T-helper 9 cell (primary cell): ENCODE data around the gene TMEM213.
"Not testable (repeated sequence)": the region's sequence is repeated elsewhere in the genome, so short reads cannot be mapped to it uniquely, and the experiment has no call there.

Experiments
- DNase-seq: peaks from one replicate; pipeline ENCODE4 v3.0.0-alpha.2; 2020

TMEM213 gene

DNA sequence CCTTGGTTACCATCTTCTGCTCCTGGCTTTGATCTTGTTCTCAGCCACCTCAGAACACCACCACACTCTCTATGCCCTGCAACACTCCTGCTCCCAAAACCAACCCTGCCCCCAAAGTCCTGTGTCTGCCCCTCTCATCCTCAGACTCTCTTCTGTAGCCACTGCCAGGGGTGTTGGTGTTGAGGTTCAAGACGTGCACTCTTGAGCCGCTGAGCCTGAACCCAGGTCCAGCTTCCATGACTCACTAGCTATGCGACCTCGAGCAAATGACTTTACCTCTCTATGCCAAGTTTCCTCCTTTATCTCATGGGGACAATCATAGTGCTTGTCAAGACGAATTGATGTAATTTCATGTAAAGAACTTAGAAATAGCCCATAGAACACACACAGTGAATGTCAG is 1.0 kb downstream of the TMEM213 start:
- no peak for DNase-seq

DNA sequence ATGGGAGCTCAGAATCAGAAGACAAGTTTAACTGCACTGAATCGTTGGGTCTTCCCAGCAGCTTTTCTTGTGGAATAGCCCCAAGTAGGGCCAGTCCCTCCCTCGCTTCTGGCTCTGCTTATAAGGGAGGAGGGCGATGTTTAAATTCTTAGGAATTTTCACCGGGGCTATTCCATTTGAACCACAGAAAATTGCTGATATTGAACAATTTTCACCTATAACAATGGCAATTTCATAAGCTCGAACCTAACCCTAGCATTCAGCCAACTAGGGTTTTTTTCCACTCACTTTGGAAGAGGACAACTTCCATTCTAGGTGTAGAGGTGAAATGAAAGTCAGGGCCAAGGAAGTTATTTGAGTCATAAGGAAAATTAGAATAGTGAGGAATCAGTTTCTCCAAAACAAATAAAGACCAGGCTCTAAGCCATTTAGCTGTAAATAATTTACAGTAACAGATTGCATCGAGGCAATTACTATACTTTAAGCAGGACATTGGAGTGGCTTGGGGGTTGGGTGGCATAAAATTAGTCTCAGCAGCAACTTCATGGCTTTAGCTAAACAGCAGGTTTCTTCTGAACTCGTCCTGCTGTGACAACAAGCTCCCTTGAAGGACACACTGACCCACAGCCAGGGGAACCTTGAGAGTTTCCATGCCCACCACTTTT is 1.7 kb downstream of the TMEM213 start:
- DNase-seq, result no peak

DNA sequence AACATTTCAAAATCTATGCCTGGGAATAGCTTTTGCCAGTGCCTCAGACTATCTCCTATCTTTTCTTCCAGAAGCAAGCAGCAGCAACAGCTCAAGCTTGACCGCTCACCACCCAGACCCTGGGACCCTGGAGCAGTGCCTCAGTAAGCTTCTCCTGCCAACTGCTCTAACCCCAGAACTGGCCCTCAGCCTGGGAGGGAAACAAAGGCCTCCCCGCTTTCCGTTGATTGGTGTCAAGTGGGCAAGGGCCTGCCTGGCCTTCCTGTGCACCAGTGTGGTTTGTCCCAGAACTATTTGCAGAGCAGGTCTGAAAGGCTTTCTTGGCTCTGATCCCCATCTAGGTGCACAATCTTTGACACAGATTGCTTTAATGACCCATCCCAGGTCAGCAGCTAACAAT is 3.5 kb downstream of the TMEM213 start:
- no peak for DNase-seq

DNA sequence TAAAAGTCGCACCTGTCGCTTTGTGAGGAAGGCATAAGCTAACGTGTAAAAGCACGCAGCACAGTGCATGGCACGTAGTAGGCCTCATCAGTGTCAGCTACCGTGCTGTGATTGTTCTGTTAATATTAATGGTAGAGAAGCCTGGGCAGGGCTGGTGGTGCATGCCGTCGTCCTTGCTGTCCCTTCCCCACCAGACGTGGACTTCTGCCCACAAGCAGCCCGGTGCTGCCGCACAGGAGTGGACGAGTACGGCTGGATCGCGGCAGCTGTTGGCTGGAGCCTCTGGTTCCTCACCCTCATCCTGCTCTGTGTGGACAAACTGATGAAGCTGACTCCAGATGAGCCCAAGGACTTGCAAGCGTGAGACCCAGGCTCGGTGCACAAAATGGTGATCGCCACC is 4.9 kb downstream of the TMEM213 start:
- DNase-seq, result no peak

DNA sequence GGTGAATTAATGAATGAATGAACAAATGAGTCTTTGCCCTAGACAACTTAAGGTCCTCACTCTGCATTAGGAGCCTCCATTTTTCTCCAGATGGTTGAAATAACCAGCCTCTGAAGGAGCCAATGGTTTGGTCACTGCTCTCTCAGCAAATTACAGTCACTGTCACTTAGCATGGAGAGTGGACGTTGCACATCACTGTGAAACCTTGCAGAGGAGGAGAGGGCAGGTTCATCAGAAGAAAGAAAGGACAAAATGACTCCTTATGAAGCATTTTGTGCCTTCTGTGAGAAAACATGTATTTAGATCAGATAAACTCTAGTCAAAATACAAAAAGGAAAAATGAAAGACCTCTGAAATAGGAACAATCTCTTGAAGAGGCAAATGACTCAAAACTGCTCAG is 6.8 kb downstream of the TMEM213 start:
- DNase-seq, result no peak

DNA sequence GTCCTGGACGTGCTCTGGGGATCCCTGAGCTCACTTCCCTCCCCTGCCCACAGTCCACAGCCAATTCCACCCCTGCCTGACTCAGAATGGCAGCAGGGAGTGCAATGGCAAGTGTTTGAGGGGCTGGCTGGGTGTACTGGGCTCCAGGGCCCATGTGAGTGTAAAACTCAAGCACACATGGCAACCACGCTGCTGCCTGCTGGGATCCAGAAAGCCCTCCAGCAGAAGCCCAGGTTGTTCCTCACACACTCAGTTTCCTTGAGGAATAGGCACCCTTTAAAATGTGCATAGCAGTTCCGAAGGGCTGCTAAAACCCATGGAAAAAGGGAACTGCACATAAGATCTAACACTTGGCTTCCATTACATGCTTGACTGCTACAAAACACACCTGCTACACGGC is 11.6 kb downstream of the TMEM213 start:
- DNase-seq, result no peak

DNA sequence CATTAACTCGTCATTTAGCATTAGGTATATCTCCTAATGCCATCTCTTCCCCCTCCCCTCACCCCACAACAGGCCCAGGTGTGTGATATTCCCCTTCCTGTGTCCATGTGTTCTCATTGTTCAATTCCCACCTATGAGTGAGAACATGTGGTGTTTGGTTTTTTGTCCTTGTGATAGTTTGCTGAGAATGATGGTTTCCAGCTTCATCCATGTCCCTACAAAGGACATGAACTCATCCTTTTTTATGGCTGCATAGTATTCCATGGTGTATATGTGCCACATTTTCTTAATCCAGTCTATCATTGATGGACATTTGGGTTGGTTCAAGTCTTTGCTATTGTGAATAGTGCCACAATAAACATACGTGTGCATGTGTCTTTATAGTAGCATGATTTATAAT is 13.5 kb downstream of the TMEM213 start:
- DNase-seq, result not testable (repeated sequence)

DNA sequence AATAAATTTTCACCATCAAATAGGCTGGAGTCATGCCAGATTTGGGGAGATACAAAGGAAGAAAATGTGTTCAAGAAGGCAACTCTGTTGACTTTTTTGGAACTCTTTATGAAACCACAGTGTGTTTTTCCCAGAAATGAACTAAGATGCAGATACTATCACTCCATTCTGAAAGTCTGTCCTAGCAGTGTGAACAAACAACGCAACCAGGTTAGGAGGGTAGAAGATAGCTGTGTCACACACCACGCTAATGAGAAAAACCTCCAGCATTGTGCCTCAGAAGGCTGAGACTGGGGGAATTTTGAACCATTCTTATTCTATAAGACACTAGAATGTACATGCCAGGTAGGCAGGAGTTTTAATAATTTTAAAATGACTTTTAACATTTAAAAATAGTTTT is 16.2 kb downstream of the TMEM213 start:
- no peak for DNase-seq

DNA sequence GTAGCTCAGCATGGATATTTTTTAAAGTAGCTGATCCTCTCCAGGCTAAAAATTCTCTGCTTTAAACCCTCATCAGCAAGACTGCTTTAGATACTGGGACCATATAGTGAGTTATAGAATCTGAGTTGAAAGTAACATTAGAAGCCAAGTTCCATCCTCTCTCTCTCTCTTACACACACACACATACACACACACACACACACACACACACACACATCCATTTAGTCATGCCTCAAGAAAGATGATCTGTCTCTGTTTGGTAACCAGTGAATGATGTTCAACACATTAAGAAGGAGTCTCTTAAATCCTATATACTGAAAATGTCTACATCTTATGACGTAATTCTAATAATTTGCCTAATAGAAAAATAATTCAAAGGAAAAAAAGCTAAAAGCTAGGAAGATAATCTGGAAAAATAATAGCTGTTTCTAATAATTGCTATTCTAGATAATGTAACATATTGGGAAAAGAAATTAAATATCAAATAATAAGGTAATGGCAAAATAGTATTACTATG is 17.1 kb downstream of the TMEM213 start:
- DNase-seq, result no peak

DNA sequence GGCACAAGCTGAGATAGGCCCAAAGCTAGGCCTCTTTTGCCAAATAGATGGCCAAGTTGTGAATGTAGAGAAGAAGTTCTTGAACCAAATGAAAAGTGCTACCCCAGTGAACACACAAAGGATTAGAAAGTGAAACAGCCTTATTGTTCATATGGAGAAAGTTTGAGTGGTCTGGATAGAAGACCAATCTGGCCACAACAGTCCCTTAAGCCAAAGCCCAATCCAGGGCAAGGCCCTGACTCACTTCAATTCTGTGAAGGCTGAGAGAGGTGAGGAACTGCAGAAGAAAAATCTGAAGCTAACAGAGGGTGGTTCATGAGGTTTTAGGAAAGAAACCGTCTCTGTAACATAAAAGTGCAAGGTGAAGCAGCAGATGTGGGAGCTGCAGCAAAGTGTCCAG is 18.9 kb downstream of the TMEM213 start:
- DNase-seq, result no peak

DNA sequence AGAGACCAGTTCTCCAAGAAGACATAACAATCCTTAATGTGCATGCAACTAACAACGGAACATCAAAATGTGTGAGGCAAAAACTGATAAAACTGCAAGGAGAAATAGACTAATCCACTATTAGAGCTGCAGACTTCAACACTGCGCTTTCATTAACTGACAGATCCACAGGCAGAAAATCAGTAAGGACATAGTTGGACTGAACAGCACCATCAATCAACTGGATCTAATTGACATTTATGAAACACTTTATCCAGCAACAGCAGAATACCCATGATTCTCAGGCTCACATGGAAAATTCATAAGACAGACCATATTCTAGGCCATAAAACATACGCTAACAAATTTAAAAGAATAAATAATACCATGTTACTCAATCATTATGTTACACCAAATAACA is 21.8 kb downstream of the TMEM213 start:
- DNase-seq, result no peak

DNA sequence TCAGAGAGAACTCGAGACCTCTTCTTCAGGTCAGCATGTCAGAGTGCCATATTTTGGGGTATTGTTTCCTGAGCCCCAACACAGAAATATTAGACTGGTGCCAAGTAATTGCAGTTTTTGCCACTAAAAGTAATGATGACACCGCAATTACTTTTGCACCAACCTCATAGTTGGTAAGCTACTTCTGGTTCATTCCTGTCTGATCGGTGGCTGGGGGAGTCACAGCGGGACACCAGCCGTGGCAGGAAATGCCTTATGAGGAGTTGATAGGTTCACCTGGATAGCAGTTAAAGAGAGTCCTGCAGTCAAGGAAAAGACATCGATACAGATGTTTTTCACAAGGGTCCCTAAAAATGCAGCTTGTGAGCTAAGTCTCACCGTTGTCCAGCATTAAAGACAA is 24.1 kb downstream of the TMEM213 start:
- DNase-seq, result no peak

DNA sequence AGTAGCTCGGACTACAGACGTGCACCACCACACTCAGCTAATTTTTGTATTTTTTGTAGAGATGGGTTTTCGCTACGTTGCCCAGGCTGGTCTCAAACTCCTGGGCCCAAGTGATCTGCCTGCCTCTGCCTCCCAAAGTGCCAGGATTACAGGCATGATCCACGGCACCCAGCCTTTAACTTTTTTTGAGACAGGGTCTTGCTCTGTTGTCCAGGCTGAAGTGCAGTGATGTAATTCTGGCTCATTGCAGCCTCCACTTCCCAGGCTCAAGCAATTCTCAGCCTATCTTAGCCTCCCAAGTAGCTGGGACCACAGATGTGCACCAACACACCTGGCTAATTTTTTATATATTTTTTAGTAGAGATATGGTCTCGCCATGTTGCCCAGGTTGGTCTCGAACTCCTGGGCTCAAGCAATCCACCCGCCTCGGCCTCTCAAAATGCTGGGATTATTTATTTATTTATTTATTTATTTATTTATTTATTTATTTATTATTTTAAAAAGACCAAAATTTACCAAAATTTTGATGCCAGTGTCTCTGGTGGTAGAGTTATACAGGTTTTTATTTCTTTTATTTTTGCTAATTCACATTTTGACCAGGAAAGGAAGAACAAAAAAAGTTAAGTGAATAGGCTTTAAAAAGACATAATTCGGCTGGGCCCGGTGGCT is 25.2 kb downstream of the TMEM213 start:
- DNase-seq, result no peak

DNA sequence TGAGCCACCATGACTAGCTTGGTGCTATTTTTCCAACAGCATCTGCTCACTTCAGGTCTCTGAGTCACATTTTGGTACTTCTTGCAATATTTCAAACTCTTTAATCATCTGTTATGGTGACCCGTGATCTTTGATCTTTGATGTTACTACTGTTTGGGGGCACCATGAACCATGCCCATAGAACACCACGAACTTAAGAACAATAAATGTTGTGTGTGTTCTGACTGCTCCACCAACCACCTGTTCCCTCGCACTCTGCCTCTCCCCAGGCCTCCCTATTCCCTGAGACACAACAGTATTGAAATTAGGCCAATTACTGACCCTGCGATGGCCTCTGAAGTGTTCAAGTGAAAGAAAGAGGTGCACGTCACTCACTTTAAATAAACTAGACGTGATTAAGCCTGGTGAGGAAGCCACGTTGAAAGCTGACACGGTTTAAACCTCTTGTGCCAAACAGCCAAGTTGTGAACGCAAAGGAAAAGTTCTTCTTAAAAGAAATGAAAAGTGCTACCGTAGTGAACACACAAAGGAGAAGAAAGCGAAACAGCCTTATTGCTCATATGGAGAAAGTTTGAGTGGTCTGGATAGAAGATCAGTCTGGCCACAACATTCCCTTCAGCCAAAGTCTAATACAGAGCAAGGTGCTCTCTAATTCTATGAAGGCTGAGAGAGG is 27.4 kb downstream of the TMEM213 start:
- DNase-seq, result no peak

DNA sequence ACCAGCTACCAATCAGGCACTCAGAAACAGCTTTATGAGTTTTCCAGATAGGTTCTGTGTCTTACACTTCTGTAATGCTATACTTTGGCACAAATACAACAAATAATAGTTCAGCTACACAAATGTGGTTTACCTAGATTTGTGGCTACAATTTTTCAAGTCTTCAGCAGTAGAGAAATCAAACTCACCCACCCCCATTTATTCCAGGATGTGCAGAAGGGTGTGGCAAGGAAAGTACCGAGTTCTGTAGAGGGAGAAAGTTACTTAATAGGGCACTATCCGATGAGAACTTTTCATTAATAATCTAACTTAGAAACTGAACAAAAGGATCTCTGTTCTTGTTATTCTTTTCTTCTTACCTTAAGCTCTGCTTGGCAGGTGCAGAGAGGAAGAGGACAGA is 30.5 kb downstream of the TMEM213 start:
- no peak for DNase-seq

DNA sequence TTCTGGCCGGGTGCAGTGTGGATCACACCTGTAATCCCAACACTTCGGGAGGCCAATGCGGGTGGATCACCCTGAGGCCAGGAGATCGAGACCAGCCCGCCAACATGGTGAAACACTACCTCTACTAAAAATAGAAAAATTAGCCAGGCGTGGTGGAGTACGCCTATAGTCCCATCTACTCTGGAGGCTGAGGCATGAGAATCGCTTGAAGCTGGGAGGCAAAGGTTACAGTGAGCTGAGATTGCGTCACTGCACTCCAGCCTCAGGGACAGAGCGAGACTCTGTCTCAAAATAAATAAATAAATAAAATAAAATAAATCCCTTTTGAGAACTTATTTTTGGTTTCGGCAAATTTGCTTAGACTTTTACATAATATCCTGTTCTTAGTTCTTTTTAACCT is 31.5 kb downstream of the TMEM213 start:
- DNase-seq, result no peak

DNA sequence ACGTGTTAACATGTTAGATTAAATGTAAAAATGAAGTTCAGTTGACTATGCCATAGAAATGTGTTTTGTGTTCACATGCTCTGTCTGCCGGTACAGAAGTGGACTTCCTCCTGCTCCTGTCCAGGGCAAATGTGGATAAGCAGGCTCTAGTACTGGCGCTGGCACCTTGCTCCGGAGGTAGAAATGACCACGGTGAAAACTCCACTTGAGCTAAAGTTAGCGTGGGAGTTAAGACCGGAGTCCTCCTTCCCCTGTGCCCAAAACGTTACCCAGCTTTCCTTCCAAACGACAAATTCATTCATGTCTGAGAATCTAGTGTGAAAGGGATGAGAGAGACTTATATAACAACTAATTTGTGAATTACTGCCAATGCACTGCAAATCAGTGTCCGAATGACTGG is 35.2 kb downstream of the TMEM213 start:
- no peak for DNase-seq

DNA sequence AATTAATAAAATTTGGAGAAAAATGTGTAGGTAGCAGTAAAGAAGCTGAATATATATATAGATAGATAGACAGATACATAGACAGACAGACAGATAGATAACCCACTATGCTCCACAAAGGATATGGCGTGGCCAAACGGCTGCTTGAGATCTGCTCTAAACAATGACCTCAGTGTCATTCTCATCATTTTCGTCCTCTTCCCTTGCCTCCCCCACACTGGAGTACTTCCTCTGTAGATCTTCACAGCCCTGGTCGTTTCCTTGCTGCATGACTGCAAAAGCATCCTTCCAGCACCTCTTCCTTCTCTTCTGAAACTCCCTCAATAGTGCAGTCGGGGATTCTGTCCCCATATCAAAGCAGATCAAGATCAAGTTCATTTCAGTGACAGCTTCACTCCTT is 35.8 kb downstream of the TMEM213 start:
- DNase-seq, result no peak

DNA sequence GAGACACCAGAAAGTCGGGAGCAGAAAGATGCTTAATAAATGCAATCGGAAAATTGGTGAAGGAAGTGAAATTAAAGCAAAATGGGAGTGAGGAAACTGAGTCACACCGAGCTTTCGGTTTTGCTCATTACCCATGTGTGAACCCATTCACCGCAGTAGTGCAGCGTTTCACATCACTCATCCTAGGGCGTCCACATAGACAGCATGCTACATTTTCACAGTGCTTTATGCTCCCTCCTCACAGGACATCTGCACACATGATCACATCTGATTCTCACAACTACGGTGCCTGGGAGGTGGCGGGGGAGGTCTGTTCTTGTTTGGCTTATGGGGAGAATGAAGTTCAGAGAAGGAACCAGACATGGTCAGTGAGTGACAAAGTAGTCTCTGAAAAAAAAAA is 36.8 kb downstream of the TMEM213 start:
- no peak for DNase-seq

DNA sequence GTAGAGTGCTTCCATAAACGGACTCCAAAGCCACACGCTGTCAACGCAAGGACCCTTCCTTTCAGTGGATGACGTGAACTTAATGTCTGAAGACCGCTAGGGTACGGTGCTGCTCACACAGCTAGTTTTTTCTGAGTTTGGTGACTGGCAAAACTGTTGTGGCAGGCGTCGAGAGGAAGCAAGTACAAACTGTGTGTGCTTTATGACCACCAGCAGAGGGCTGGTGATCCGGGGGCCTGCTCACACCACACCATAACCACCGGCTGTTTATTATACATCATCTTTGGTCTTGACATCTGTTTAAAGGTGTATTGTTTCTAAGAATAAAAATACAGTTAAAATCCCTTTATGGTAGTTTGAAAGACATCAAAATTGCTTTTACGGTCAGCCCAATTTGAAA is 37.3 kb downstream of the TMEM213 start:
- DNase-seq, result no peak

DNA sequence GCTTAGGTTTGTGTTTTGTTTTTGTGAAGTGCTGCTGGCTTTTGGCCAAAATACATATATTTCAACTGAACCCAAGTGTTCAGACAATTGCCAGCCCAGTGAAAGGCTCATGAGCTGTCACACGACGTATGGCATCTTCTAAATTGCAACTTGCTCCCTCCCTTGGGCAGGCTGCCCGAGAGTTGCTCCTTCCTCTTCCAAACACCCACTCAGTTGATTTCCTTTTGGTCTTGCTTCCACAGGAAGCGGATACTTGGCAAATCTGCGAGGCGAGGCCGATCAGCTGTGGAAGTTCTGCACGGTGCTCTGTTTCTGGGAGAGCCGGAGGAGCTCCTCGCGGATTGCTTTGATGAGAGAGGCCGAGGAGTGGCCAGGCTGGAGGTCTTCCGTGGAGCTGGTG is 39.8 kb downstream of the TMEM213 start:
- no peak for DNase-seq

DNA sequence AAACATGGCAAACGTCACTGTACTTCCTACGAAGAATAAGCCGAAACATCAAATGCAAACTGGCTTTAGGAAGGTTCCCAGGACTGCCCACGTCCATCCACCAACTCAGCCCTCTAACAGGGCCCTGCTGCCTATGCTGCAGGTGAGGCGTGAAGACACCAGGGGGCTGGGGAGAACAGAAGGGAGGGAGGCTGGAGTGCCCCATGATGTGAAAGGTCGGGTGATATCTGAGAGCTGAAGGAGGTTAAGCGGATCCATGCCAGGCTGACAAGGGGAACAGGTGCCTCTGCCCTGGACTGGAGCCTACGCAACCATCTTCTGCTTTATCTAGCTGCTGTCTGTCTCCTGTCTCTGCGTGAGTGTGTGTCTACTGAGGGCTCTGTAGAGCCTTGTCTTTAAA is 40.4 kb downstream of the TMEM213 start:
- no peak for DNase-seq

DNA sequence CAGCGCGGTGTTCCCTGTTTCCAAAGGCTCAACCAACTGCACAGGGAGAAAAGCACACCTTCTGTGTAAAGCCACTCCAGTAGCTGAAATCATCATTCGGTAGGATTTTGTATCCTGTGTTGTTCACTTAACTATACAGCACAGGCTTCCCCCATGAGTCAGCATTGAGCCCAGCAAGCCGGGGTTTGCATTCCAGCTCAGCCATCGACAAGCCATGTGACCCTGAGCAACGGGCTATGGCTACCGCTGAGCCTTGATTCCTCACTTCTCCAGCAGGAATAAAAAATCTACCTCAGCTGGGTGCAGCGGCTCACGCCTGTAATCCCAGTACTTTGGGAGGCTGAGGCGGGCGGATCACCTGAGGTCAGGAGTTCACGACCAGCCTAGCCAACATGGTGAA is 44.3 kb downstream of the TMEM213 start:
- no peak for DNase-seq
